CD4-positive, alpha-beta memory T cell (primary cell): ENCODE measurements around the gene RUVBL2. TPM values are rescaled to one million over a fixed set of nuclear protein-coding genes. Genes with fewer than 3 reads are reported as not detected.
"Not testable (repeated sequence)": the region's sequence is repeated elsewhere in the genome, so short reads cannot be mapped to it uniquely, and the experiment has no call there.

Experiments used
- CTCF ChIA-PET: fragments of 350-600 bp; sonication (Branson Sonifier 250); formaldehyde crosslinking; loops from one replicate; lab custom pipeline; 2021; ENCODE audit warnings: inconsistent platforms; ENCODE audit not compliant: partially characterized antibody; lab: Charles Lee
- POLR2A ChIA-PET: fragments of 350-600 bp; sonication (Branson Sonifier 250); formaldehyde crosslinking; loops from one replicate; lab custom pipeline; 2021; ENCODE audit not compliant: partially characterized antibody; lab: Charles Lee
- DNase-seq, 5 donors: peaks; one replicate each; pipeline versions ENCODE4 v3.0.0 to v3.0.0-alpha.2; 2020 to 2022; ENCODE audit warnings: mixed read lengths in 1 of 5
- H3K27ac ChIP-seq: one replicate; pipeline ENCODE4 v1.7.0; 2013; ENCODE audit warnings: low read depth, low read length
- H3K27me3 ChIP-seq: 2 replicates; pipeline ENCODE4 v1.7.0; 2013; ENCODE audit warnings: mild to moderate bottlenecking, low read length, moderate library complexity; ENCODE audit not compliant: insufficient read depth
- H3K36me3 ChIP-seq: 2 replicates; pipeline ENCODE4 v1.7.0; 2013; ENCODE audit warnings: mild to moderate bottlenecking, low read length, moderate library complexity; ENCODE audit not compliant: insufficient read depth
- H3K4me1 ChIP-seq: 2 replicates; pipeline ENCODE4 v1.7.0; 2013; ENCODE audit warnings: mild to moderate bottlenecking, low read length, moderate library complexity; ENCODE audit not compliant: insufficient read depth
- H3K4me3 ChIP-seq, 2 donors: one replicate each; pipeline ENCODE4 v1.7.0; 2013; ENCODE audit warnings: low read length in 2 of 2, mild to moderate bottlenecking in 1 of 2
- H3K9me3 ChIP-seq, 2 donors: one replicate each; pipeline ENCODE4 v1.7.0; 2013; ENCODE audit warnings: low read length in 2 of 2, control low read depth in 1 of 2; ENCODE audit not compliant: control insufficient read depth in 1 of 2
- H3K27ac Mint-ChIP-seq, 7 donors: one replicate each; pipeline ENCODE4 v1.8.0; 2020 to 2021; ENCODE audit warnings: mixed read lengths in 7 of 7, mild to moderate bottlenecking in 6 of 7, inconsistent platforms in 3 of 7, moderate library complexity in 3 of 7
- H3K27me3 Mint-ChIP-seq, 2 donors: one replicate each; pipeline ENCODE4 v1.8.0; 2020 to 2021; ENCODE audit warnings: mixed read lengths in 2 of 2
- H3K36me3 Mint-ChIP-seq, 2 donors: one replicate each; pipeline ENCODE4 v1.8.0; 2020 to 2021; ENCODE audit warnings: mixed read lengths in 2 of 2, inconsistent platforms in 1 of 2, mild to moderate bottlenecking in 1 of 2
- H3K4me1 Mint-ChIP-seq, 4 donors: one replicate each; pipeline ENCODE4 v1.8.0; 2020 to 2021; ENCODE audit warnings: mixed read lengths in 4 of 4, mild to moderate bottlenecking in 1 of 4
- H3K4me3 Mint-ChIP-seq, 8 donors: one replicate each; pipeline ENCODE4 v1.8.0; 2020 to 2021; ENCODE audit warnings: mixed read lengths in 8 of 8, mild to moderate bottlenecking in 7 of 8, moderate library complexity in 6 of 8, inconsistent platforms in 3 of 8
- H3K9me3 Mint-ChIP-seq, 8 donors: one replicate each; pipeline ENCODE4 v1.8.0; 2020 to 2021; ENCODE audit warnings: mixed read lengths in 8 of 8, mild to moderate bottlenecking in 5 of 8, inconsistent platforms in 3 of 8, moderate library complexity in 1 of 8
- intact Hi-C: fragments of 100-400 bp; cut with micrococcal nuclease; formaldehyde crosslinking; loops from one replicate; pipeline ENCODE4 v1.15.1; 2023
- polyA plus RNA-seq, 2 donors: library from polyadenylated mRNA; unstranded; fragments of 300-500 nt; fragmentation: Illumina TruSeq; gene quantifications; one replicate each; pipeline ENCODE4 v1.2.3, GENCODE V29; 2021
- total RNA-seq, 2 experiments: library from RNA; stranded (reverse); gene quantifications; one replicate each; pipeline ENCODE4 v1.2.3, GENCODE V29; 2021

Gene RUVBL2
- total and polyA plus RNA-seq, 4 experiments from 2014 or later, result 27.9 to 51.9 (median 38.6) TPM

DNA sequence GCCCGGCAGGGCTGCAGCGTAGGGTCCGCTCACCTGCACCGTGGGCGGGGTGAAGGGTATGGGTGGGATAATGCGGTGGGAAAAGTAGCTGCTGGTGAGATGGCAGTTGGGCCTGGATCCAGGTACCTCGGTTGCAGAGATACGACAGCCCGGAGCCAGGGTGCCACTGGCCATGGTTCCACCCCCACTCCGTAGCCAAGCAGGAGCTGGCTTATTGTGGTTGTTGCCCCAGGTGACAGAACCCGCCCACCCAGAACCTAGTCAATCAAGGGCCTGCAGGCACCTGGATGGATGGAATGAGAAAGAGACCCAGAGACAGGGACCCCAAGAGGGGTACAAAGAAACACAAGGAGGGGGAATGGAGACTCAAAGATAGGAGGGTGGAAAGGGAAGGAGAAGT is 26.7 kb downstream of the RUVBL2 start:
- DNase-seq, result no peak
- Histone ChIP-seq H3K36me3 (no peaks in the 10 kb centered on the region), H3K27me3 (no peaks in the 10 kb centered on the region), H3K4me3 (no peak overlapping the region), H3K9me3 (no peaks in the 10 kb centered on the region), H3K27ac (no peak overlapping the region), H3K4me1 (peaks cover 24% of the 10 kb centered on the region)
- CTCF ChIA-PET, result interaction anchor here (0.6 to 3.0 kb wide), 3 partner anchors 19 to 659 kb away, joined by 3 to 22 read pairs (median 4); no protein-coding TSS in a partner anchor
- Mint-ChIP-seq H3K27me3 (peaks cover 0 to 3% of the 10 kb centered on the region in 2 donors), H3K27ac (peak overlapping the region in 1 of 7 donors; percentile 69), H3K4me1 (peaks cover 15 to 39% (median 25%) of the 10 kb centered on the region in 4 donors), H3K36me3 (peaks cover 0 to 5% of the 10 kb centered on the region in 2 donors), H3K9me3 (no peaks in the 10 kb centered on the region), H3K4me3 (peak overlapping the region in 4 of 8 donors; percentile 26 to 94 (median 62))
- POLR2A ChIA-PET, result interaction anchor here (0.9 to 1.1 kb wide), 2 partner anchors 36 to 50 kb away, joined by 3 read pairs; no protein-coding TSS in a partner anchor
- intact Hi-C loops, result no loop called here

DNA sequence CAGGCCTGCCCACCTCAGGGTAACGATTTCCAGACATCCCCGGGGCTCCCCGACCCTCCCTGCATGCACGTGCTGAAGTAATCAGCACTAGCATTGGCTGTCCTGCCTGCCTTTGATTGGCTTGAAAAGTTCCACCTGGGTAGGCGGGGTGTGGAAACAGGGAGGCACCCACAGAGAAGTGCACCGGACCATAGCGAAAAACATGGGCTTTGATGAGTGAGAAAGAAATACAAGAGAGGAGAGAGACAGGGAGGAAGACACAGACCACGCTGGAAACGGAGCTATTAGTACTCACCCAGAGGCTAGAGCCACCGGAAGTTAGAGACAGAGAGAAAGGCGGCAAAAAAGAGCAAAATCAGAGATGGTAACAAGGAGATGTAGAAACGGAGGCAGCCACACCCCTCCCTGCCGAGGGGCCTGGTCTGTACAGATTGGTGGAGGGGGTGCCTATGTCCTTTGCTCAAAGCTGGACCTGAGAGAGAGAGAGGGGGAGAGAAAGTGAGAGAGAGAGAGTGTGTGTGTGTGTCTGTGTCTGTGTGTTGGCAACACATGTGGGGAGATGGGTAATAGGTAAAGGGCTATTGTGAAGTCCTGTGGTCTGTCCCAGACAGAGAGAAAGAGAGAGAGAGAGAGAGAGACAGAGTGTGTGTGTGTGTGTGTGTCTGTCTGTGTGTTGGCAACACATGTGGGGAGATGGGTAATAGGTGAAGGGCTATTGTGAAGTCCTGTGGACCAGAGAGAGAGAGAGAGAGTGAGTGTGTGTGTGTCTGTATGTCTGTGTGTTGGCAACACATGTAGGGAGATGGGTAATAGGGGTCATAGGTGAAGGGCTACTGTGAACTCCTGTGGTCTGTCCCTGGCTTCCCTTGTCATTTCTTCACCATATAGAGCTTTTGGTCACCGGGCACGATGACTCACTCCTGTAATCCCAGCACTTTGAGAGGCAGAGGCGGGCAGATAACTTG is 27.5 kb downstream of the RUVBL2 start:
- Mint-ChIP-seq H3K36me3 (peaks cover 0 to 2% of the 10 kb centered on the region in 2 donors), H3K9me3 (no peaks in the 10 kb centered on the region), H3K27ac (peak overlapping the region in 2 of 7 donors; percentile 2 to 36), H3K4me1 (peaks cover 15 to 39% (median 25%) of the 10 kb centered on the region in 4 donors), H3K4me3 (peak overlapping the region in 4 of 8 donors; percentile 11 to 55 (median 32)), H3K27me3 (peaks cover 0 to 3% of the 10 kb centered on the region in 2 donors)
- ChIA-PET POLR2A (no interaction called here), CTCF (no interaction called here)
- H3K36me3 ChIP-seq, result no peaks in the 10 kb centered on the region
- H3K9me3 ChIP-seq, result no peaks in the 10 kb centered on the region
- H3K4me1 ChIP-seq, result peaks cover 24% of the 10 kb centered on the region
- no peak overlapping the region for H3K27ac ChIP-seq
- no peak overlapping the region for H3K4me3 ChIP-seq
- DNase-seq, result no peak
- H3K27me3 ChIP-seq, result no peaks in the 10 kb centered on the region
- intact Hi-C loops, result no loop called here

DNA sequence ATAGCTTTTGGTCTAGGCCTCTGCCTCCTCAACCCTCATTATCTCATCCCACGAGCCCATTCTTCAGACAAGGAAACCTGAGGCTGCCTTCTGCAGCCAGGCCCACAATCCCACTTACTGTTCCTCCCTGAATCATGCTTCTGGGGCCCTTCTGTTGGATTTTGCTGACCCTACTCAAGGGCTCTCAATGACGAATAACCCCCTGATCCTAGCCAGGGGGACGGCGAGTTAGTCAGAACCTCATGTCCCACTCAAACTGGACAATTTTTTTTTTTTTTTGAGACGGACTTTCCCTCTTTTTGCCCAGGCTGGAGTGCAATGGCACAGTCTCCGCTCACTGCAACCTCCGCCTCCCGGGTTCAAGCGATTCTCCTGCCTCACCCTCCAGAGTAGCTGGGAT is 28.4 kb downstream of the RUVBL2 start:
- intact Hi-C loops, result no loop called here
- no peak overlapping the region for H3K27ac ChIP-seq
- POLR2A ChIA-PET, result no interaction called here
- peak overlapping the region in 1 of 7 donors; percentile 2 for H3K27ac Mint-ChIP-seq
- H3K4me3 Mint-ChIP-seq, result no peak overlapping the region
- no peaks in the 10 kb centered on the region for H3K36me3 ChIP-seq
- H3K9me3 ChIP-seq, result no peaks in the 10 kb centered on the region
- H3K9me3 Mint-ChIP-seq, result no peaks in the 10 kb centered on the region
- DNase-seq, result no peak
- H3K36me3 Mint-ChIP-seq, result peaks cover 0 to 2% of the 10 kb centered on the region in 2 donors
- H3K27me3 Mint-ChIP-seq, result peaks cover 0 to 3% of the 10 kb centered on the region in 2 donors
- H3K4me3 ChIP-seq, result no peak overlapping the region
- no peaks in the 10 kb centered on the region for H3K27me3 ChIP-seq
- H3K4me1 Mint-ChIP-seq, result peaks cover 15 to 37% (median 25%) of the 10 kb centered on the region in 4 donors
- CTCF ChIA-PET, result no interaction called here
- peaks cover 24% of the 10 kb centered on the region for H3K4me1 ChIP-seq

DNA sequence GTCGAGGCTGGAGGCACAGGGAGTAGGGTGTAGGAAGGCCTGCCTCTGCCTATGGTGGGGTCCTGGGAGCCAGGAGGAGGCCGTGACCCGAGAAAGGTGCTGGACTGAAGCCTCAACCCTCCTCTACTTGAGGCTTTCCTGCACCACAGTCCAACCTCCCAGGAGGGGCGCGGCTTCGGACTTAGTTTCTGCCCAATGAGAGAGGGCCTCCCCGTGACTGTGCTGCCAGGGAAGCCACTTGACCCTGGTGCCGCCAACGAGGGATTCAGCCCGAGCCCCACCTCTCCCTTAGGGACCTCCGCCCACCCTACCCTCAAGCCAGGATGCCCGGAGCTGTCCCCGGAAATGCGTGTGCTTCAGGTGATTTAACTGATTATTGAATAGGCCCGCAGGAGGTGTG is 30.5 kb downstream of the RUVBL2 start, which contains the start of gene CGB3:
CGB3 (minus strand) TSS at position 101 of the 400 bp plus-strand sequence. CDS start 362 bp downstream, outside the sequence.
- intact Hi-C loops, H3K27ac Mint-ChIP-seq, H3K4me3 ChIP-seq, H3K27me3 ChIP-seq, H3K9me3 ChIP-seq, H3K27ac ChIP-seq, DNase-seq, CTCF ChIA-PET, POLR2A ChIA-PET, H3K36me3 Mint-ChIP-seq, H3K9me3 Mint-ChIP-seq, H3K27me3 Mint-ChIP-seq, H3K36me3 ChIP-seq, H3K4me3 Mint-ChIP-seq: not testable (repeated sequence)
- H3K4me1 Mint-ChIP-seq, result peaks cover 10 to 23% (median 17%) of the 10 kb centered on the region in 4 donors
- H3K4me1 ChIP-seq, result peaks cover 15% of the 10 kb centered on the region

DNA sequence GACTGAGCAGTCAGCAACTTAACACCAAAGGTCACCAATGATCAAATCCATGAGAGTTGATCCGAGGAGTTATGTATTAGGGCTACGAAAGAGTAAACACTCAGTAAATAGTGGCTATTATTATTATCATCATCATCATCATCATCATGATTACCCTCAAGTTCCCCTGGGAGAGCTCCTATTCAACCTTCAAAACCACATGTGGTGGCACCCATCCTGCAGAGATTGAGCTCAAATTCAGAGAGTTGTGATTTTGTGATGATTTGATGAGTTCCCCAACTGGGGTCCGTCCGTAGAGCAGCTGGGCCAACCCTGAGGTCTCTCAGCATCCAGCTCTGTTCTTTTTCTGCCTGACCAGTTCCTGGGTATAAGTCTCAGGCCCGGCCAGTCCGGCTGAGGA is 31.4 kb downstream of the RUVBL2 start:
- H3K4me3 Mint-ChIP-seq, DNase-seq, H3K27ac Mint-ChIP-seq, H3K9me3 Mint-ChIP-seq, H3K27me3 ChIP-seq, H3K27me3 Mint-ChIP-seq, H3K9me3 ChIP-seq, H3K4me3 ChIP-seq, H3K36me3 Mint-ChIP-seq, H3K27ac ChIP-seq, CTCF ChIA-PET, intact Hi-C loops, H3K36me3 ChIP-seq, POLR2A ChIA-PET: not testable (repeated sequence)
- H3K4me1 ChIP-seq, result peaks cover 12% of the 10 kb centered on the region
- H3K4me1 Mint-ChIP-seq, result peaks cover 9 to 15% (median 12%) of the 10 kb centered on the region in 4 donors

DNA sequence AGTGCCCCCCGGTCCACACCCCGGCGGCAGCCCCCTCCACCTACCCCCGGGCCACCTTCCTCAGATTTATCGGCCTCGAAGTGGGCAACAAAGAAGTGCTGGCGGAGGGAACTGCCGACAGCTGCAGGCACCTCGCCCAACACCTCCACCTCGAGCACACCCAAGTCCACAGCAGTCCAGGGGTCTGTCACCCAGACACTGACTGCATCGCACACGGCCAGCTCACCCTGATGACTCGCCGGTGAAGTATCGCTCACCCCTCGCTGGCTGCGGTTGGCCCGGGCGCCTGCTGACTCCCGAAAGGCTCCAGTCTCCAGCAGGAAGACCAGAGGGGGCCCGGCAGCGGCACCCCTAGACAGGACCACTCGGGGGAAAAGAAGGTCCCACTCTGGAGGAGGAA is 31.9 kb downstream of the RUVBL2 start:
- H3K4me3 ChIP-seq, H3K27ac Mint-ChIP-seq, intact Hi-C loops, H3K27me3 Mint-ChIP-seq, DNase-seq, H3K9me3 ChIP-seq, H3K27me3 ChIP-seq, H3K4me1 ChIP-seq, H3K36me3 Mint-ChIP-seq, CTCF ChIA-PET, POLR2A ChIA-PET, H3K9me3 Mint-ChIP-seq, H3K36me3 ChIP-seq, H3K4me3 Mint-ChIP-seq, H3K27ac ChIP-seq: not testable (repeated sequence)
- H3K4me1 Mint-ChIP-seq, result peaks cover 6 to 10% (median 9%) of the 10 kb centered on the region in 4 donors

DNA sequence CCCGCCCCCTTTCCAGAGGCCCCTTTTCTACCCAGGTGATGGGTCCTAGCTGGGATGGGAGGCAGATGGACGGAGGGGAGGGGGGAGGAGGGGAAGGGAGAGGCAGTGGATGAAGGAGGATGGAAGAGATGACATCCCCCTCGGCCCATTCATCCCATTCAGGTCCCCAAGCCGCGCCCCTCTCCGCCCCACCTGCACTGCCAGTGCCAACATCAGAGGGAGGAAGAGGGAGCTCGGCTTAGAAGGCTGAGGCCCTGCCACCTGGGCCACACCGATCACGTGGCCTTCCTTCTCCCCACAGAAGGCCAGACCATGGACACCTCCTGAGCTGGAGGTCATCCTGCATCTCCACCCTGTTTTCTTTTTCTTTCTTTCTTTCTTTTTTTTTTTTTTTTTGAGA is 35.0 kb downstream of the RUVBL2 start:
- POLR2A ChIA-PET, intact Hi-C loops, H3K36me3 ChIP-seq, H3K27ac ChIP-seq, DNase-seq, H3K4me1 Mint-ChIP-seq, H3K4me3 ChIP-seq, H3K36me3 Mint-ChIP-seq, H3K27me3 ChIP-seq, H3K4me1 ChIP-seq, H3K9me3 Mint-ChIP-seq, H3K27ac Mint-ChIP-seq, H3K27me3 Mint-ChIP-seq, CTCF ChIA-PET, H3K9me3 ChIP-seq, H3K4me3 Mint-ChIP-seq: not testable (repeated sequence)
